Activated CD4-positive, alpha-beta memory T cell treated with anti-CD3 and anti-CD28 coated beads for 36 hours (primary cell): Measurements from ENCODE around the gene ALDH1L2. TPM values are rescaled to one million over a fixed set of nuclear protein-coding genes. Genes with fewer than 3 reads are reported as not detected.

Experiments used
- CTCF ChIA-PET: fragments of 350-600 bp; sonication (Branson Sonifier 250); formaldehyde crosslinking; loops from one replicate; lab custom pipeline; 2021; ENCODE audit warnings: antibody characterized with exemption, inconsistent platforms; lab: Charles Lee
- POLR2A ChIA-PET: fragments of 350-600 bp; sonication (Branson Sonifier 250); formaldehyde crosslinking; loops from one replicate; lab custom pipeline; 2021; ENCODE audit warnings: antibody characterized with exemption; lab: Charles Lee
- DNase-seq: peaks from one replicate; pipeline ENCODE4 v3.0.0-alpha.2; 2020
- H3K27ac Mint-ChIP-seq: one replicate; pipeline ENCODE4 v1.8.0; 2021; ENCODE audit warnings: mixed read lengths
- H3K27me3 Mint-ChIP-seq: one replicate; pipeline ENCODE4 v1.8.0; 2021; ENCODE audit warnings: mixed read lengths
- H3K36me3 Mint-ChIP-seq: one replicate; pipeline ENCODE4 v1.8.0; 2021; ENCODE audit warnings: mixed read lengths
- H3K4me1 Mint-ChIP-seq: one replicate; pipeline ENCODE4 v1.8.0; 2021; ENCODE audit warnings: low read depth, mixed read lengths
- H3K4me3 Mint-ChIP-seq: one replicate; pipeline ENCODE4 v1.8.0; 2021; ENCODE audit warnings: mild to moderate bottlenecking, mixed read lengths
- H3K9me3 Mint-ChIP-seq: one replicate; pipeline ENCODE4 v1.8.0; 2021; ENCODE audit warnings: mixed read lengths
- intact Hi-C: fragments of 100-400 bp; cut with micrococcal nuclease; formaldehyde crosslinking; loops from one replicate; pipeline ENCODE4 v1.15.1; 2023
- total RNA-seq, 2 experiments: library from RNA; stranded (reverse); gene quantifications; one replicate each; pipeline ENCODE4 v1.2.3, GENCODE V29; 2021

The ALDH1L2 gene
- 1 to 10 TPM; 4.3 to 4.8 TPM for total RNA-seq

DNA sequence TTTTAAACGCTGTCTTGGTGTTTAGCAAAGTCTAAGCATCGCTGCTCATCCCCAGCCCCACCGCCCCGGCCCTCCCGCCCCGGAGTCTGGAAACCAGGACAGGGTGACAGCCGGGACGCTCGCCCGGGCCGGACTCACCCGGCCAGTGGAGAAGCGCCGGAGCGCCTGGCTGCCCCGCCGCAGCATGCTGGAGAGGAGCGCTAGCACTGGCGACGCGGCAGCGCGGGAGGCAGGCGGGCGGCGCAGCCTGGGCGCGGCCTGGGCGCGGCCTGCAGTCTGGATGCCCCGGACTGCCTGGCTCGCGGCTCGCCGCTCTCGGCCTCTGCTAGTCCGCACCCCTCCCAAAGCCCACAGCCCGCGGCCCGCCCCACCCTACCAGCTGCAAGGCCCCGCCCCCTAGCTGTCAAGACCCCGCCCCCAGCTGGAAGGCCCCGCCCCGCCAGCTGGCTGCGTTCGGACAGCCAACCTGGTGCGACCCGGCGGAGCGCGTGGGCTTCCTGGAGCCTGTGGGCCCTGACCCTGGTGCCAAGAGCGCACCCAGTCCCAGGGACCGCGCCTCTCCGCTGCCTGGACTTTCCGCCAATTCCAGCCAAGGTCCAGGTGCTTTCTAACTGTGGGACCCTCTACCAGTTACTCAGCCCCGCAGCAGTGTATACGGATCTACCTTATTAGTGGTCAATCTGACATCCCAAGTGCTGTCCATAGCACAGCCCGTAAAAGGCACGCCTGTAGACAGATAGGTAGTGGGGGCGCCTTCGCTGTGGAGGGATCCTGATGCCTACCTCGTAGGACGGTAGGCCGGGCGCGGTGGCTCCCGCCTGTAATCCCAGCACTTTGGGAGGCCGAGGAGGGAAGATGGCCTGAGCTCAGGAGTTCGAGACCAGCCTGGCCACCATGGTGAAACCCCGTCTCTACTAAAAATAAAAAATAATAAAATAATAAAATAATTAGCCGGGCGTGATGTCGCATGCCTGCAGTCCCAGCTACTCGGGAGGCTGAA lies at the start of gene ALDH1L2:
ALDH1L2 (minus strand) TSS at position 208 of the 1,000 bp plus-strand sequence; CDS start at position 186, 22 bp downstream.
- CTCF ChIA-PET, result no interaction called here
- Mint-ChIP-seq H3K27ac (no peak within 1 kb of the TSS), H3K27me3 (peaks cover 22% of the 10 kb centered on the region), H3K36me3 (peaks cover 1% of the 10 kb centered on the region), H3K4me3 (peak within 1 kb of the TSS; percentile 78), H3K4me1 (peaks cover 8% of the 10 kb centered on the region), H3K9me3 (peaks cover 2% of the 10 kb centered on the region)
- intact Hi-C loops, result no loop called here
- POLR2A ChIA-PET, result interaction anchor here (0.8 kb wide), 1 partner anchor 13 kb away, joined by 3 read pairs; no protein-coding TSS in a partner anchor
- peak; percentile 76 for DNase-seq

DNA sequence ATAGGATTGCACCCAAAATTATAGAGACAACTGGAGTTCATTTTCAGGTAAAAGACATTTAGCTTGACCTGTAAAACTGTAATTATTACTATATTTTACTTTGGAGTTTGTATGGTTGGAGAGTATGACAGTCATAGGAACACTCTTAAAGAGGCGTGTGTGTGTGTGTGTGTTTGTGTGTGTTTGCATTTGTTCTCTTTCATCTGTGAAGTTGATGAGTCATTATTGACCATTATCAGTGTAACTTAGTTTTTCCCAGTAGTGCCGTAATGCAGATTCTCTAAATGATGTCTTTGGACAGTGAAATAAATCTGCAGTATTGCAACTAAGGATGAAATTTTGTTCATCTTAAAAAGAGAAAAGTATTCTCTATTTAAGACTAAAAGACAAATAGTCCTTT lies 36.3 kb upstream of the ALDH1L2 start:
- Mint-ChIP-seq H3K9me3 (no peaks in the 10 kb centered on the region), H3K4me1 (peaks cover 6% of the 10 kb centered on the region), H3K4me3 (no peak overlapping the region), H3K36me3 (peaks cover 30% of the 10 kb centered on the region), H3K27ac (no peak overlapping the region), H3K27me3 (no peaks in the 10 kb centered on the region)
- no peak for DNase-seq
- intact Hi-C loops, result no loop called here
- CTCF ChIA-PET, result no interaction called here
- POLR2A ChIA-PET, result no interaction called here

DNA sequence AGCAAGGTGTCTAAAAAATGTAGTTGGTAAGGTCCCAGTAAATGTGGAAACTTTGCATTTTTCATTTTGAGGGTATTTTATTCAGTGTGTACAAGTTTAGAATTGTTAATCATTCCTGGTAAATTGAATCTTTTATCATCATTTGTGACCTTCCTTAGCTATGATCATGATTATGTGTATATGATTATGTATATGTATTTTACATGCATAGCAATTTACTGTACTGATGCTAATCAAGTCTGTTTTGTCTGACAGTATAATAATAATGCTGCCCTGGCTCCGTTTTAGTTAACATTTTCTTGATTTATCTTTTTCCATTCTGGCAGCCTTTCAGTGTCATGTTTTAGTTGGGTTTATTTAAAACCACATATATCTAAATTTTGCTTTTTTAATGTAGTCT lies 32.7 kb upstream of the ALDH1L2 start:
- intact Hi-C loops, result no loop called here
- Mint-ChIP-seq H3K27ac (no peak overlapping the region), H3K27me3 (no peaks in the 10 kb centered on the region), H3K4me1 (peaks cover 20% of the 10 kb centered on the region), H3K9me3 (no peaks in the 10 kb centered on the region), H3K36me3 (peaks cover 37% of the 10 kb centered on the region), H3K4me3 (no peak overlapping the region)
- no peak for DNase-seq
- ChIA-PET POLR2A (no interaction called here), CTCF (interaction anchor here (1.7 kb wide), 1 partner anchor 735 kb away, joined by 5 read pairs; no protein-coding TSS in a partner anchor)

DNA sequence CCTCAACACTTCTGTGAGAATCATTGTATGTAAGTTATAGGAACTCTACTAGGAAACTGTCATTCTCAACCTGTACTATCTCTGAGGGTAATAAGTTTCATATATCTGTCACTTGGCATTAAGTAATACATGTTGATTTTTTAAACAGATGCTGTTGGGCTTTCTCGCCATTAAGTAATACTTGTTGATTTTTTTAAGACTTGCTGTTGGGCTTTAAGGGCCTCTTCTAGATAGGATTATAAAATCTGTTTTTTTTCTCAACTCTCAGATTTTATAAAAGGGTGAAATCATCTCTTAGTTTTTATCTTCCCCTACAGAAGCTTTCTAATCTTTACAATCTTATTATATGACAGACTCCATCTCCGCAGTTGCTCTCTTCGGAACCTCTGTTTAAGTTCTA lies 28.8 kb upstream of the ALDH1L2 start:
- ChIA-PET CTCF (no interaction called here), POLR2A (no interaction called here)
- H3K36me3 Mint-ChIP-seq, result peaks cover 27% of the 10 kb centered on the region

DNA sequence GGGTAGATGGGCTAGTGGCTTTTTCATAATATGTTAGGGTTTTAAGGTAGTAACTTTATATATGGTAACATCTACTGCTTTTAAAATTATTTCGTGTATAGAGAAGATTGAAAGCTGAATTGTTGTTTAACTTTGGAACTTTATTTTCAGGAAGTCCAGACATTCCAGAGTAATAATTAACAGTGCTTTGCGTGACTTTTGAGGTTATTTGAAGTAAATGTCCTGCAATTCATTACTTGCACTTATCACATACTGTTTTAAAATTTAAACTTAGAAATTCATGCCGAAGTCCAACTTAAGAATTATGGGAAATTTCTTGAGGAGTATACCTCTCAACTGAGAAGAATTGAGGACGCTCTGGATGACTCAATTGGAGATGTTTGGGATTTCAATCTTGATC lies 26.6 kb upstream of the ALDH1L2 start:
- CTCF ChIA-PET, result no interaction called here
- Mint-ChIP-seq H3K4me3 (no peak overlapping the region), H3K36me3 (peaks cover 17% of the 10 kb centered on the region)

More for the DNA sequence above, 28.8 kb upstream of the ALDH1L2 start:
- intact Hi-C loops, result no loop called here
- Mint-ChIP-seq H3K4me1 (peaks cover 45% of the 10 kb centered on the region), H3K27me3 (no peaks in the 10 kb centered on the region), H3K27ac (no peak overlapping the region), H3K4me3 (no peak overlapping the region), H3K9me3 (no peaks in the 10 kb centered on the region)
- no peak for DNase-seq

DNA sequence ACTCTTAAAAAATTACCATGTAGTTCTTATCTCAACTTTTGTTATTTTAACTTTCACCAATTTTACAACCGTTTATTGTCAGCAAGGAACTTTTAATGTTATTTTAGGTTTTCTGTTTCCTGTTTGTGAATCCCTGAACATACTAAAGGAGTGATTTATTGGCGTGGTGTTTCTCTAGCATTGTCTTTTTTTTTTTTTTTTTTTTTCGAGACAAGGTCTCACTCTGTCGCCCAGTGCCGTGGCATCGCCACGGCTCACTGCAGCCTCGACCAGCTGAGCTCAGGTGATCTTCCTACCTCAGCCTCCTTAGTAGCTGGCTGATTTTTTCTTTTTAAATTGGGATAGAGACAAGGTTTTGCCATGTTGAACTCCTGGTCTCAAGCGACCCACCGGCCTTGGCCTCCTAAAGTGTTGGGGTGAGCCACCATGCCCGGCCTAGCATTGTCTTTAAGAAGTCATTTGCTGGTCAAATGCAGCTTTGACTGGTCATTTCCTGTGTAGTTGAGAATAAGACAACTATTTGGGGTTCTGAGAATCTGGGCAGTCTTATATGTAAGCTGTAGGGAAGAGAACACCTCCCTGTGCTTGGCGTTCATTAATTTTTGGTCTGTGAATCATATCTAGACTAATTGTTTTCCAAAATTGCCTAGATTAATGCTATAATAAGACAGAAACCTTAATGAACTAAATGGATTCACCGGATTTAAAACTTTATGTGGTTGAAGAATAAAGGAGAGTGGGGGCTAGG lies 25.4 kb upstream of the ALDH1L2 start:
- ChIA-PET CTCF (no interaction called here), POLR2A (no interaction called here)
- Mint-ChIP-seq H3K27ac (no peak overlapping the region), H3K27me3 (peaks cover 10% of the 10 kb centered on the region), H3K4me1 (peaks cover 52% of the 10 kb centered on the region), H3K36me3 (peaks cover 15% of the 10 kb centered on the region), H3K9me3 (peaks cover 3% of the 10 kb centered on the region), H3K4me3 (peak overlapping the region; percentile 90)
- intact Hi-C loops, result loop anchor here (5.0 kb wide), 3 partner anchors 223 to 1177 kb away; partner anchors contain the start of genes C12orf75, HSP90B1 and TDG
- DNase-seq, result no peak

More for the DNA sequence above, 26.6 kb upstream of the ALDH1L2 start:
- H3K27me3 Mint-ChIP-seq, result peaks cover 6% of the 10 kb centered on the region
- intact Hi-C loops, result no loop called here
- peaks cover 54% of the 10 kb centered on the region for H3K4me1 Mint-ChIP-seq
- no peak for DNase-seq
- POLR2A ChIA-PET, result no interaction called here
- no peak overlapping the region for H3K27ac Mint-ChIP-seq
- no peaks in the 10 kb centered on the region for H3K9me3 Mint-ChIP-seq

DNA sequence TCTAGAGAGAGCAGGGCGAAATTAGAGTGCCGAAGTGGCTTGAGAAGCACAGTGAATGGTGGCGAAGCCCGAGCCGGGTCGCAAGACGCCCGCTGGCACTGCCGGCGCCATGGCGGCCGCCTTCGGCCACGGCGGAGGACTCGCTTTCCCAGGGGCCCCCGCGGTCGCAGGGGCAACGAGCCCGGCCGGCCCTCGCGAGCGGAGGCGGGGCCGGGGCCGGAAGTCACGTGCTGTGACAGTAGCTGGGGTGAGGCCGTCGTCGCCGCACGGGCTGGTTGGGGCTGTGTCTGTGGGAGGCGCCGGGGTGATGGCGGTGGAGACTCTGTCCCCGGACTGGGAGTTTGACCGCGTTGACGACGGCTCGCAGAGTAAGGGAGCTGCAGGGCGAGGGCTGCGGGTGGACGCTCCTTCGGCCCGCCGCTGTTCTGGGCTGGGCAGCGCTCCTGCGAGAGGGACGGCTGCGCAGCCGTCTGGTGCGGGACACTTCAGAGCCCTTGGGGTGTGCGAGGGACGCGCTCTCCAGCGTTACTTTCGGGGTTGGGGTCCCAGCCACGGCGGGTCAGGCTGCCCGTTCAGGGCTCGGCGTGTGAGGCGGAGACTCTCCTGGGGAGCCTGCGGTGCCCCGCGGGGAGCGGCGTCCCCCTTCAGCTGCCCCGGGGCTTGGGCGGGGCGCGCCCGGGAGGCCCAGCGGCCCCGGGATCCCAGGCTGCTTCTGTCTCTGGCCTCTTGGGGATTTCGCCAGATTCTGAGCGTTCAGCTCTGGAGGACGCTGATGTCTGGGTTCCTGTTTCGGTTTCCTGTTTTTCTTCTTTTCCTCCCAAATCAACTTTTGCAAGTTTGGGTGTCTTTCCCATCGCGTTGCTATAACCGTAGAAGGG lies 23.5 kb upstream of the ALDH1L2 start, which contains the start of gene WASHC4:
WASHC4 (plus strand) TSS at position 238 of the 878 bp plus-strand sequence; CDS start at position 308, 70 bp downstream.
- peaks cover 11% of the 10 kb centered on the region for H3K27me3 Mint-ChIP-seq
- CTCF ChIA-PET, result interaction anchor here (0.5 to 2.2 kb wide), 2 partner anchors 726 to 1577 kb away, joined by 3 to 5 read pairs; no protein-coding TSS in a partner anchor
- POLR2A ChIA-PET, result interaction anchor here (0.7 to 1.1 kb wide), 4 partner anchors 11 to 970 kb away, joined by 3 to 4 read pairs (median 4); partner anchors contain the start of genes APPL2, NFYB and SLC41A2

DNA sequence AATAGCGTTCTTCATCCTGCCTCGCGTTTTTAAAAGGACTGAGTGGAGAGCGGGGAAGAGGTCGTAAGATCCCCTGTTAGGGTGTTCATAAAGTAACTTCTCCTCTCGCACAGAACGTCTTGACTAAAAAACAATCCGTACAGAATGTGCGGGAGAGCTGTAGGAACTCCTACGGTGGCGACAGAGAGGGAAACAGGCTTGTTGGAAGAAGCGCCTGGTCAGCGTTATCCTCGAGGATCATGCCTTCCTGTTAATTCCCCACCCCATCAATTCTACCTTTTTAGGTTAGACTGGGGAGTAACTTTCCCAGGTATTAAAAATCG lies 22.9 kb upstream of the ALDH1L2 start:
- ChIA-PET POLR2A (no interaction called here), CTCF (interaction anchor here (1.0 to 2.2 kb wide), 2 partner anchors 725 to 818 kb away, joined by 3 to 5 read pairs; no protein-coding TSS in a partner anchor)
- H3K4me3 Mint-ChIP-seq, result peak overlapping the region; percentile 90
- H3K36me3 Mint-ChIP-seq, result peaks cover 4% of the 10 kb centered on the region
- intact Hi-C loops, result loop anchor here (1.0 to 5.0 kb wide), 8 partner anchors 70 to 1175 kb away; partner anchors contain the start of genes APPL2, C12orf75, HSP90B1 and NFYB
- no peak for DNase-seq
- H3K9me3 Mint-ChIP-seq, result peaks cover 4% of the 10 kb centered on the region
- peaks cover 35% of the 10 kb centered on the region for H3K4me1 Mint-ChIP-seq
- H3K27me3 Mint-ChIP-seq, result peaks cover 14% of the 10 kb centered on the region
- peak overlapping the region; percentile 88 for H3K27ac Mint-ChIP-seq

More for the DNA sequence above, 23.5 kb upstream of the ALDH1L2 start, which contains the start of gene WASHC4:
- peak within 1 kb of the TSS; percentile 90 for H3K4me3 Mint-ChIP-seq
- peaks cover 7% of the 10 kb centered on the region for H3K36me3 Mint-ChIP-seq
- peaks cover 40% of the 10 kb centered on the region for H3K4me1 Mint-ChIP-seq
- DNase-seq, result peak; percentile 96
- intact Hi-C loops, result loop anchor here (1.0 to 5.0 kb wide), 8 partner anchors 71 to 1175 kb away; partner anchors contain the start of genes APPL2, C12orf75, HSP90B1 and NFYB
- peak within 1 kb of the TSS; percentile 88 for H3K27ac Mint-ChIP-seq
- peaks cover 4% of the 10 kb centered on the region for H3K9me3 Mint-ChIP-seq

DNA sequence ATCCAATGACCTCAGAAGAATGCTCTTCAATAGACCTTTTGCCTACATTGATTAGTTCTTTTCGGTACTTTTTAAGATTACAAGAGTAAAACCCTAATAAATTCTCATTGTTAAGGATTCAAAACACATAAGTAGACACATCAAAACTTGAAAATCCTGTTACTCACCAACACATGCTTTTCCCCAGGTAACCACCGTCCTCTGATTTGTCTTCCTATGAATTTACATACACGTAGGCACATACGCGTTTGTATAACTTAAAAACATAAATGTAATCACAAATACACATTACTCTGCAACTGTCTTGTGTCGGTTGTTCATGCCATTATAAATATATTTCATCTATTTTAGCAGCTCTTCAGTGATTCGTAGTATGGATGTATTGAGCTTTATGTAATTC lies 22.4 kb upstream of the ALDH1L2 start:
- H3K9me3 Mint-ChIP-seq, result peaks cover 4% of the 10 kb centered on the region
- H3K36me3 Mint-ChIP-seq, result no peaks in the 10 kb centered on the region
- H3K4me1 Mint-ChIP-seq, result peaks cover 32% of the 10 kb centered on the region
- DNase-seq, result no peak
- CTCF ChIA-PET, result interaction anchor here (1.0 to 2.2 kb wide), 2 partner anchors 725 to 818 kb away, joined by 3 to 5 read pairs; no protein-coding TSS in a partner anchor
- intact Hi-C loops, result loop anchor here (1.0 to 5.0 kb wide), 8 partner anchors 70 to 1174 kb away; partner anchors contain the start of genes APPL2, C12orf75, HSP90B1 and NFYB
- H3K27me3 Mint-ChIP-seq, result peaks cover 16% of the 10 kb centered on the region
- H3K4me3 Mint-ChIP-seq, result peak overlapping the region; percentile 90
- POLR2A ChIA-PET, result no interaction called here
- no peak overlapping the region for H3K27ac Mint-ChIP-seq

DNA sequence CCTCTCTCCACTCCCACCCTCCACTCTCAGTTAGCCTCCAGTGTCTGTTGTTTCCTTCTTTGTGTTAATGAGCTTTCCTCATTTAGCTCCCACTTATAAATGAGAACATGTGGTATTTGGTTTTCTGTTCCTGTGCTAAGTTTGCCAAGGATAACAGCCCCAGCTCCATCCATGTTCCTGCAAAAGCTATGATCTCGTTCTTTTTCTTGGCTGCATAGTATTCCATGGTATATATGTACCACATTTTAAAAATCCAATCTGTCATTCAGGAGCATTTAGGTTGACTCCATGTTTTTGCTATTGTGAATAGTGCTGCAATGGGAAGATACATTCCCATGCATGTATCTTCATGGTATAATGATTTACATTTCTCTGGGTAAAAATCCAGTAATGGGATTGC lies 20.5 kb upstream of the ALDH1L2 start:
- Mint-ChIP-seq H3K4me1 (peaks cover 22% of the 10 kb centered on the region), H3K27ac (no peak overlapping the region)
- CTCF ChIA-PET, result interaction anchor here (1.0 kb wide), 1 partner anchor 723 kb away, joined by 3 read pairs; no protein-coding TSS in a partner anchor

More for the DNA sequence above, 20.5 kb upstream of the ALDH1L2 start:
- H3K4me3 Mint-ChIP-seq, result no peak overlapping the region
- POLR2A ChIA-PET, result no interaction called here
- intact Hi-C loops, result loop anchor here (5.0 kb wide), 3 partner anchors 228 to 1172 kb away; partner anchors contain the start of genes C12orf75, HSP90B1 and TDG
- H3K27me3 Mint-ChIP-seq, result peaks cover 19% of the 10 kb centered on the region
- peaks cover 4% of the 10 kb centered on the region for H3K9me3 Mint-ChIP-seq
- H3K36me3 Mint-ChIP-seq, result no peaks in the 10 kb centered on the region
- DNase-seq, result no peak
